ENCODE data around the gene ZNF618. TPM values are rescaled to one million over a fixed set of nuclear protein-coding genes. Genes with fewer than 3 reads are reported as not detected.

Gene ZNF618
- total and polyA plus RNA-seq, 2 experiments from 2014 or later, result 12.1 to 22.1 TPM

DNA sequence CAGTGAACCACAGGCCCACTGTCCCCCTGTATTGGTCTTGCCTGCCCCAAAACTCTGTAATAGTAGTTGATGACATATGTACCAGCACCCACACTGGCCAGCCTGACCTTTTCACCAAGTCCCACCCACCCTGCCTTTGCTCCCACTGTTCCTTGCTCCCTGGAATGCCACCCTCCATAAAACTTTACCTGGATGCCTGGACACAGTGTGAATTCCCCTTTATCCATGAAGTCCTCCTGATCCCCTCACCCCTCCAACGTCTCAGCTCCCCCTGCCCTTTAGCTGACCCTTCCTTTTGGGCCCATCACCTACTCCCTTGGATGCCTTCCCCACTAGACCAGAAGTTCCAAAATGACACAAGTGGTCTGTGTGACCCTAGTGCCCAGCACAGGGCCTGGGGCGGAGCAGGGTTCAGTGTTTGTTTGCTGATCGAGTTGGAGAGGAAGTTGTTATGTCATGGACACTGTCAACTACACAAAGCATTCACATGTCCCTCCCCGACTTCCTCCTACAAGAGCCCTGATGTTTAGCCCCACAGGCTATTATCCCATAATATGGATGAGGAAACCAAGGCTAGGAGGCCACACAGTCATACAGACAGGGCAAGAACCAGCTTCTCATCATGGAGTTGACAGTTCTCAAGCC is 185.8 kb downstream of the ZNF618 start:
- H3K79me2 ChIP-seq (replicated peaks; ENCODE audit: insufficient read depth), result no peaks in the 10 kb centered on the region
- ATAC-seq, result no peak
- H3K9me2 ChIP-seq (ENCODE audit: insufficient read depth), result 0 out of 2 replicates have a peak, but pooled peaks cover under 1% of the 10 kb centered on the region
- no peaks in the 10 kb centered on the region for H3K9me3 Mint-ChIP-seq
- no peak overlapping the region for H3K4me3 Mint-ChIP-seq
- no peak for TF ChIP-seq NANOG (IDR thresholded peaks at IDR 0.05; ENCODE audit: borderline replicate concordance)
- no peak for TF ChIP-seq POLR2AphosphoS5 (IDR thresholded peaks at IDR 0.05; ENCODE audit: low read depth)
- no peak for TF ChIP-seq JUNB (IDR thresholded peaks at IDR 0.05; ENCODE audit: unreplicated experiment)
- TF ChIP-seq, protein P1, sequence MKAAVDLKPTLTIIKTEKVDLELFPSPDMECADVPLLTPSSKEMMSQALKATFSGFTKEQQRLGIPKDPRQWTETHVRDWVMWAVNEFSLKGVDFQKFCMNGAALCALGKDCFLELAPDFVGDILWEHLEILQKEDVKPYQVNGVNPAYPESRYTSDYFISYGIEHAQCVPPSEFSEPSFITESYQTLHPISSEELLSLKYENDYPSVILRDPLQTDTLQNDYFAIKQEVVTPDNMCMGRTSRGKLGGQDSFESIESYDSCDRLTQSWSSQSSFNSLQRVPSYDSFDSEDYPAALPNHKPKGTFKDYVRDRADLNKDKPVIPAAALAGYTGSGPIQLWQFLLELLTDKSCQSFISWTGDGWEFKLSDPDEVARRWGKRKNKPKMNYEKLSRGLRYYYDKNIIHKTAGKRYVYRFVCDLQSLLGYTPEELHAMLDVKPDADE (IDR thresholded peaks at IDR 0.05), result no peak
- TF ChIP-seq CREB1 (CRISPR knock-in tag; IDR thresholded peaks at IDR 0.05; ENCODE audit: low read depth), result no peak
- TF ChIP-seq, protein P2, sequence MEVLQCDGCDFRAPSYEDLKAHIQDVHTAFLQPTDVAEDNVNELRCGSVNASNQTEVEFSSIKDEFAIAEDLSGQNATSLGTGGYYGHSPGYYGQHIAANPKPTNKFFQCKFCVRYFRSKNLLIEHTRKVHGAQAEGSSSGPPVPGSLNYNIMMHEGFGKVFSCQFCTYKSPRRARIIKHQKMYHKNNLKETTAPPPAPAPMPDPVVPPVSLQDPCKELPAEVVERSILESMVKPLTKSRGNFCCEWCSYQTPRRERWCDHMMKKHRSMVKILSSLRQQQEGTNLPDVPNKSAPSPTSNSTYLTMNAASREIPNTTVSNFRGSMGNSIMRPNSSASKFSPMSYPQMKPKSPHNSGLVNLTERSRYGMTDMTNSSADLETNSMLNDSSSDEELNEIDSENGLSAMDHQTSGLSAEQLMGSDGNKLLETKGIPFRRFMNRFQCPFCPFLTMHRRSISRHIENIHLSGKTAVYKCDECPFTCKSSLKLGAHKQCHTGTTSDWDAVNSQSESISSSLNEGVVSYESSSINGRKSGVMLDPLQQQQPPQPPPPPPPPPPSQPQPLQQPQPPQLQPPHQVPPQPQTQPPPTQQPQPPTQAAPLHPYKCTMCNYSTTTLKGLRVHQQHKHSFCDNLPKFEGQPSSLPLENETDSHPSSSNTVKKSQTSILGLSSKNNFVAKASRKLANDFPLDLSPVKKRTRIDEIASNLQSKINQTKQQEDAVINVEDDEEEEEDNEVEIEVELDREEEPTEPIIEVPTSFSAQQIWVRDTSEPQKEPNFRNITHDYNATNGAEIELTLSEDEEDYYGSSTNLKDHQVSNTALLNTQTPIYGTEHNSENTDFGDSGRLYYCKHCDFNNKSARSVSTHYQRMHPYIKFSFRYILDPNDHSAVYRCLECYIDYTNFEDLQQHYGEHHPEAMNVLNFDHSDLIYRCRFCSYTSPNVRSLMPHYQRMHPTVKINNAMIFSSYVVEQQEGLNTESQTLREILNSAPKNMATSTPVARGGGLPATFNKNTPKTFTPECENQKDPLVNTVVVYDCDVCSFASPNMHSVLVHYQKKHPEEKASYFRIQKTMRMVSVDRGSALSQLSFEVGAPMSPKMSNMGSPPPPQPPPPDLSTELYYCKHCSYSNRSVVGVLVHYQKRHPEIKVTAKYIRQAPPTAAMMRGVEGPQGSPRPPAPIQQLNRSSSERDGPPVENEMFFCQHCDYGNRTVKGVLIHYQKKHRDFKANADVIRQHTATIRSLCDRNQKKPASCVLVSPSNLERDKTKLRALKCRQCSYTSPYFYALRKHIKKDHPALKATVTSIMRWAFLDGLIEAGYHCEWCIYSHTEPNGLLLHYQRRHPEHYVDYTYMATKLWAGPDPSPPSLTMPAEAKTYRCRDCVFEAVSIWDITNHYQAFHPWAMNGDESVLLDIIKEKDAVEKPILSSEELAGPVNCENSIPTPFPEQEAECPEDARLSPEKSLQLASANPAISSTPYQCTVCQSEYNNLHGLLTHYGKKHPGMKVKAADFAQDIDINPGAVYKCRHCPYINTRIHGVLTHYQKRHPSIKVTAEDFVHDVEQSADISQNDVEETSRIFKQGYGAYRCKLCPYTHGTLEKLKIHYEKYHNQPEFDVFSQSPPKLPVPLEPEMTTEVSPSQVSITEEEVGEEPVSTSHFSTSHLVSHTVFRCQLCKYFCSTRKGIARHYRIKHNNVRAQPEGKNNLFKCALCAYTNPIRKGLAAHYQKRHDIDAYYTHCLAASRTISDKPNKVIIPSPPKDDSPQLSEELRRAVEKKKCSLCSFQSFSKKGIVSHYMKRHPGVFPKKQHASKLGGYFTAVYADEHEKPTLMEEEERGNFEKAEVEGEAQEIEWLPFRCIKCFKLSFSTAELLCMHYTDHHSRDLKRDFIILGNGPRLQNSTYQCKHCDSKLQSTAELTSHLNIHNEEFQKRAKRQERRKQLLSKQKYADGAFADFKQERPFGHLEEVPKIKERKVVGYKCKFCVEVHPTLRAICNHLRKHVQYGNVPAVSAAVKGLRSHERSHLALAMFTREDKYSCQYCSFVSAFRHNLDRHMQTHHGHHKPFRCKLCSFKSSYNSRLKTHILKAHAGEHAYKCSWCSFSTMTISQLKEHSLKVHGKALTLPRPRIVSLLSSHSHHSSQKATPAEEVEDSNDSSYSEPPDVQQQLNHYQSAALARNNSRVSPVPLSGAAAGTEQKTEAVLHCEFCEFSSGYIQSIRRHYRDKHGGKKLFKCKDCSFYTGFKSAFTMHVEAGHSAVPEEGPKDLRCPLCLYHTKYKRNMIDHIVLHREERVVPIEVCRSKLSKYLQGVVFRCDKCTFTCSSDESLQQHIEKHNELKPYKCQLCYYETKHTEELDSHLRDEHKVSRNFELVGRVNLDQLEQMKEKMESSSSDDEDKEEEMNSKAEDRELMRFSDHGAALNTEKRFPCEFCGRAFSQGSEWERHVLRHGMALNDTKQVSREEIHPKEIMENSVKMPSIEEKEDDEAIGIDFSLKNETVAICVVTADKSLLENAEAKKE (CRISPR knock-in tag; IDR thresholded peaks at IDR 0.05), result no peak
- TF ChIP-seq, protein P3, sequence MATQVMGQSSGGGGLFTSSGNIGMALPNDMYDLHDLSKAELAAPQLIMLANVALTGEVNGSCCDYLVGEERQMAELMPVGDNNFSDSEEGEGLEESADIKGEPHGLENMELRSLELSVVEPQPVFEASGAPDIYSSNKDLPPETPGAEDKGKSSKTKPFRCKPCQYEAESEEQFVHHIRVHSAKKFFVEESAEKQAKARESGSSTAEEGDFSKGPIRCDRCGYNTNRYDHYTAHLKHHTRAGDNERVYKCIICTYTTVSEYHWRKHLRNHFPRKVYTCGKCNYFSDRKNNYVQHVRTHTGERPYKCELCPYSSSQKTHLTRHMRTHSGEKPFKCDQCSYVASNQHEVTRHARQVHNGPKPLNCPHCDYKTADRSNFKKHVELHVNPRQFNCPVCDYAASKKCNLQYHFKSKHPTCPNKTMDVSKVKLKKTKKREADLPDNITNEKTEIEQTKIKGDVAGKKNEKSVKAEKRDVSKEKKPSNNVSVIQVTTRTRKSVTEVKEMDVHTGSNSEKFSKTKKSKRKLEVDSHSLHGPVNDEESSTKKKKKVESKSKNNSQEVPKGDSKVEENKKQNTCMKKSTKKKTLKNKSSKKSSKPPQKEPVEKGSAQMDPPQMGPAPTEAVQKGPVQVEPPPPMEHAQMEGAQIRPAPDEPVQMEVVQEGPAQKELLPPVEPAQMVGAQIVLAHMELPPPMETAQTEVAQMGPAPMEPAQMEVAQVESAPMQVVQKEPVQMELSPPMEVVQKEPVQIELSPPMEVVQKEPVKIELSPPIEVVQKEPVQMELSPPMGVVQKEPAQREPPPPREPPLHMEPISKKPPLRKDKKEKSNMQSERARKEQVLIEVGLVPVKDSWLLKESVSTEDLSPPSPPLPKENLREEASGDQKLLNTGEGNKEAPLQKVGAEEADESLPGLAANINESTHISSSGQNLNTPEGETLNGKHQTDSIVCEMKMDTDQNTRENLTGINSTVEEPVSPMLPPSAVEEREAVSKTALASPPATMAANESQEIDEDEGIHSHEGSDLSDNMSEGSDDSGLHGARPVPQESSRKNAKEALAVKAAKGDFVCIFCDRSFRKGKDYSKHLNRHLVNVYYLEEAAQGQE (IDR thresholded peaks at IDR 0.05; ENCODE audit: unreplicated experiment), result no peak
- TF ChIP-seq ZNF114 (CRISPR knock-in tag; IDR thresholded peaks at IDR 0.05), result no peak
- no peak for TF ChIP-seq ZNF331 (CRISPR knock-in tag; IDR thresholded peaks at IDR 0.05; ENCODE audit: low read depth)
- no peak for TF ChIP-seq EZH2 (IDR thresholded peaks at IDR 0.05; ENCODE audit: low read depth, unreplicated experiment)
- TF ChIP-seq, protein P4, sequence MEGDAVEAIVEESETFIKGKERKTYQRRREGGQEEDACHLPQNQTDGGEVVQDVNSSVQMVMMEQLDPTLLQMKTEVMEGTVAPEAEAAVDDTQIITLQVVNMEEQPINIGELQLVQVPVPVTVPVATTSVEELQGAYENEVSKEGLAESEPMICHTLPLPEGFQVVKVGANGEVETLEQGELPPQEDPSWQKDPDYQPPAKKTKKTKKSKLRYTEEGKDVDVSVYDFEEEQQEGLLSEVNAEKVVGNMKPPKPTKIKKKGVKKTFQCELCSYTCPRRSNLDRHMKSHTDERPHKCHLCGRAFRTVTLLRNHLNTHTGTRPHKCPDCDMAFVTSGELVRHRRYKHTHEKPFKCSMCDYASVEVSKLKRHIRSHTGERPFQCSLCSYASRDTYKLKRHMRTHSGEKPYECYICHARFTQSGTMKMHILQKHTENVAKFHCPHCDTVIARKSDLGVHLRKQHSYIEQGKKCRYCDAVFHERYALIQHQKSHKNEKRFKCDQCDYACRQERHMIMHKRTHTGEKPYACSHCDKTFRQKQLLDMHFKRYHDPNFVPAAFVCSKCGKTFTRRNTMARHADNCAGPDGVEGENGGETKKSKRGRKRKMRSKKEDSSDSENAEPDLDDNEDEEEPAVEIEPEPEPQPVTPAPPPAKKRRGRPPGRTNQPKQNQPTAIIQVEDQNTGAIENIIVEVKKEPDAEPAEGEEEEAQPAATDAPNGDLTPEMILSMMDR (conservative IDR thresholded peaks at IDR 0.05; ENCODE audit: low read depth in 2 of 2), result no peak
- TF ChIP-seq STAT1 (IDR thresholded peaks at IDR 0.05; ENCODE audit: unreplicated experiment), result no peak
- no peak for TF ChIP-seq EZH2phosphoT487 (IDR thresholded peaks at IDR 0.05; ENCODE audit: unreplicated experiment)
- no peaks in the 10 kb centered on the region; the same call in 1 of the 2 replicates for H4K20me1 ChIP-seq (replicated peaks; ENCODE audit: insufficient read depth)
- H3K4me1 Mint-ChIP-seq, result no peaks in the 10 kb centered on the region; the same call in 1 of the 3 replicates
- no peak overlapping the region for H3K27ac ChIP-seq (ENCODE audit: low read depth)
- no peaks in the 10 kb centered on the region for H3K4me1 ChIP-seq (ENCODE audit: insufficient read depth)
- H2AFZ ChIP-seq, result no peak overlapping the region
- no peak overlapping the region for H3K4me3 ChIP-seq
- no peak overlapping the region for H3K4me2 ChIP-seq
- H3K27me3 ChIP-seq (ENCODE audit: insufficient read depth), result no peaks in the 10 kb centered on the region
- no peak for DNase-seq (ENCODE audit: low spot score)
- H3K36me3 Mint-ChIP-seq (ENCODE audit: low read depth), result 0 out of 3 replicates have a peak, but pooled peaks cover 4% of the 10 kb centered on the region
- no peak overlapping the region for H3K27ac Mint-ChIP-seq
- H3K36me3 ChIP-seq (ENCODE audit: insufficient read depth), result no peaks in the 10 kb centered on the region
- no peaks in the 10 kb centered on the region for H3F3A ChIP-seq (replicated peaks; ENCODE audit: low read depth)
- peaks cover 8% of the 10 kb centered on the region for H3K27me3 Mint-ChIP-seq (ENCODE audit: insufficient read depth, low read depth, poor library complexity)
